HL-60/S4 treated with phorbol 12-myristate 13-acetate at 8.2 ng/mL for 4 days and 3 days (cell line): ENCODE measurements around the gene KANSL3.

Source experiments
- in situ Hi-C: fragments of 300-500 bp; cut with MboI; formaldehyde crosslinking; loops from 2 replicates; pipeline ENCODE4 v1.15.0; 2022; ENCODE audit warnings: low sequenced_read_pairs

The KANSL3 gene

DNA sequence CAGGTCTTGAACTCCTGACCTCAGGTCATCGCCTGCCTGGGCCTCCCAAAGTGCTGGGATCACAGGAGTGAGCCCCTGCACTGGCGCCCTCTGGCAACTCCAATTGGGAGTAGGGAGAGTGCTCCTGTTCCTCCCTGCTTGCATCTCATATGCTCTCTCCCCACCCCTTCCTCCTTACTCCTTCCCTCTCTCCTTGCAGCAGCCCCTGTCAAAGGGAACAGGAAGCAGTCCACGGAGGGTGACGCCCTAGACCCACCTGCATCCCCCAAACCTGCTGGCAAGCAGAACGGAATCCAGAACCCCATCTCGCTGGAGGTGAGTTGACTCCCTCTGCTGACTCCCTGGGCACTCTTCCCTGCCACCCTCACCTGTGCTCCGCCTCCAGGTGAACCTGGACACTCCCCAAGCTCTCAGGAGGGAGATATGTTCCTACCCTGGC is 90.9 kb downstream of the KANSL3 start:
- in situ Hi-C loops = loop anchor here (25.0 kb wide), 1 partner anchor 535 kb away; no protein-coding TSS in a partner anchor

DNA sequence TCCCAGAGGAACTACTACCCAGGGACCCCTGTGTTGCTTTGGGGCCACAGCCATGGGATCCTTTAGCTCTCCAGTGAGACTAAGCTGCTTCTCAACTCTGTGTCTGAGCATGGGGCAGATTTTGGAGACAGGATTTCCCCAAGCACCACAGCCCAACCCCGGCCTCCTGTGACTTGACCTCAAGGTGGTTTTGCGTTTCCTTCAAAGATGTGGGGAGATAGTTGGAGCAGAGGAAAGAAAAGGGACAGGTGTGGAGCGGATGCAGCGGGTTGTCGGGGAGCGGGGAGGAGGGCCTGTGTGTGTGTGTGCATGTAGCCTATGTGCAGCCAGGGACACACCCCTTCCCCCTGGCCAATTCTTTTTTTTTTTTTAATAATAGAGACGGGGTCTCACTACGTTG is 91.3 kb downstream of the KANSL3 start:
- in situ Hi-C loops = loop anchor here (25.0 kb wide), 1 partner anchor 534 kb away; no protein-coding TSS in a partner anchor

DNA sequence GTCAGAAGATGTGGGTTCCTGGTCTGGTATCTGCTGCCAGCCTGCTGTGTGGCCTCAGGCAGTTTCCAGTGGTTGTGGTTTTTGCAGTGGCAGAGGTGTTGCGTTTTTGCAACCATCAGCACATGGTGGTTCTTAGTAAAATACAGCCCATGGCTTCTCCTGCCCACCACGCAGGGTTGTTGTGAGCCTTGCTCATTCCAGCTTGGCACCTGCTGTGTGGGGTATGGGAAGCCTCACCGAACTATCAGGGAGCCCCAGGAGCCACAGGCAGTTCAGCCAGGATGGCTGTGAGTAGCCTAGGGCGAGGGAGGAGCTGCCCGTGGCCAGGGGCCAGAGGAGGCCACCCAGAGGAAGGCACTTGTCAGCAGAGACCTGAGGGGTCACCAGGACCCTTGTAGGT is 91.8 kb downstream of the KANSL3 start:
- in situ Hi-C loops = loop anchor here (25.0 kb wide), 1 partner anchor 534 kb away; no protein-coding TSS in a partner anchor
